ENCODE results near the gene OR2T8.
A peak's percentile ranks its signal among the peaks of the same experiment; 100 is the strongest.
"Not testable (repeated sequence)": the region's sequence is repeated elsewhere in the genome, so short reads cannot be mapped to it uniquely, and the experiment has no call there.

OR2T8 gene

DNA sequence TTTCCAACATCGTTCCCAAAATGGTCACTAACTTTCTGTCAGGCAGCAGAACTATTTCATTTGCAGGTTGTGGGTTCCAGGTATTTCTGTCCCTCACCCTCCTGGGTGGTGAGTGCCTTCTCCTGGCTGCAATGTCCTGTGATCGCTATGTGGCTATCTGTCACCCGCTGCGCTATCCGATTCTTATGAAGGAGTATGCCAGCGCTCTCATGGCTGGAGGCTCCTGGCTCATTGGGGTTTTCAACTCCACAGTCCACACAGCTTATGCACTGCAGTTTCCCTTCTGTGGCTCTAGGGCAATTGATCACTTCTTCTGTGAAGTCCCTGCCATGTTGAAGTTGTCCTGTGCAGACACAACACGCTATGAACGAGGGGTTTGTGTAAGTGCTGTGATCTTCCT is 13.9 kb downstream of the OR2T8 start:
- no peak for DNase-seq
- no peaks in the 10 kb centered on the region for H3K4me1 Mint-ChIP-seq (ENCODE audit: low read depth)
- H3K27me3 Mint-ChIP-seq = no peaks in the 10 kb centered on the region
- H3K27ac Mint-ChIP-seq = no peak overlapping the region
- peaks cover 1% of the 10 kb centered on the region for H3K36me3 Mint-ChIP-seq (ENCODE audit: low read depth)
- peaks cover 12% of the 10 kb centered on the region for H3K9me3 Mint-ChIP-seq
- H3K4me3 Mint-ChIP-seq = no peak overlapping the region

DNA sequence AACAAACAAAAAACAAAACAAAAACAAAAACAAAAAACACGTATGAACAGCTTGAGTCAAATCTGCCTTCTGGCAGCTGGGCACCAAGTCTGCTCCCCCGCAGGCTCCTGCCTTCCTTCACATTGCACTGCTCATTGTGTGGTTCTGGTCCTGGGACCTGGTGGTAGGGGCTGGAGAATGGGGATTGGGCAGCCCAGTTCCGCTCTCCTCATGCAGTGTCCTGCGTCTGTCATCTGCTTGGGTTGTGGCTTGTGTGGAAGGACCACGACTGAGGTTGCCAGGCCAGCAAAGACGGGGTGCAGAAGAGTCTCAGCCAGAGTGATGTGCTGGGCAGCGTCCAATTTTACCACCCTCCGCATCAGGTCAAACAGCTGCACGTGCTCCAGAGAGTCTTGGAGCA is 15.7 kb downstream of the OR2T8 start:
- no peaks in the 10 kb centered on the region for H3K27me3 Mint-ChIP-seq
- no peak overlapping the region for H3K4me3 Mint-ChIP-seq
- H3K36me3 Mint-ChIP-seq (ENCODE audit: low read depth) = peaks cover 1% of the 10 kb centered on the region
- H3K27ac Mint-ChIP-seq = no peak overlapping the region
- H3K4me1 Mint-ChIP-seq (ENCODE audit: low read depth) = no peaks in the 10 kb centered on the region
- DNase-seq = no peak
- H3K9me3 Mint-ChIP-seq = peaks cover 12% of the 10 kb centered on the region

DNA sequence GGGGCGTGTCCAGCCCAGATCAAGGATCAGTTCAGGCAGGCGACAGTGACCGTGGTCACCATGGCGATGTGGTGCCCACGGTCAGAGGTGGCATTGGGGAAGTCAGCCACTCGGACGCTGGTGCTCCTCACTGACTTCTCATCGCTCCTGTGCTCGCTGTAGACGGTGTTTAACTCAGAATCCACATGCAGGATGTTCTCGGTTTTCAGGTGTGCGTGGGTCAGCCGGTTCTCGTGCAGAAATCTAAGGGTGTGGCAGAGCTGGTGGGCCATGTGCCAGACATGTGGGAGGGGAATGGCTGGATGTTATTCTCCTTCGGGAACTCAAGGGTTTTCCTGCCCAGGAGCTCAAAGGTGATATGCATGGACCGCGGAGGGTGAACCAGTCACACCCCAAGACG is 16.4 kb downstream of the OR2T8 start:
- H3K4me3 Mint-ChIP-seq = no peak overlapping the region
- H3K27me3 Mint-ChIP-seq = no peaks in the 10 kb centered on the region
- peaks cover 12% of the 10 kb centered on the region for H3K9me3 Mint-ChIP-seq
- DNase-seq = no peak
- no peak overlapping the region for H3K27ac Mint-ChIP-seq
- H3K36me3 Mint-ChIP-seq (ENCODE audit: low read depth) = peaks cover 1% of the 10 kb centered on the region
- H3K4me1 Mint-ChIP-seq (ENCODE audit: low read depth) = no peaks in the 10 kb centered on the region

DNA sequence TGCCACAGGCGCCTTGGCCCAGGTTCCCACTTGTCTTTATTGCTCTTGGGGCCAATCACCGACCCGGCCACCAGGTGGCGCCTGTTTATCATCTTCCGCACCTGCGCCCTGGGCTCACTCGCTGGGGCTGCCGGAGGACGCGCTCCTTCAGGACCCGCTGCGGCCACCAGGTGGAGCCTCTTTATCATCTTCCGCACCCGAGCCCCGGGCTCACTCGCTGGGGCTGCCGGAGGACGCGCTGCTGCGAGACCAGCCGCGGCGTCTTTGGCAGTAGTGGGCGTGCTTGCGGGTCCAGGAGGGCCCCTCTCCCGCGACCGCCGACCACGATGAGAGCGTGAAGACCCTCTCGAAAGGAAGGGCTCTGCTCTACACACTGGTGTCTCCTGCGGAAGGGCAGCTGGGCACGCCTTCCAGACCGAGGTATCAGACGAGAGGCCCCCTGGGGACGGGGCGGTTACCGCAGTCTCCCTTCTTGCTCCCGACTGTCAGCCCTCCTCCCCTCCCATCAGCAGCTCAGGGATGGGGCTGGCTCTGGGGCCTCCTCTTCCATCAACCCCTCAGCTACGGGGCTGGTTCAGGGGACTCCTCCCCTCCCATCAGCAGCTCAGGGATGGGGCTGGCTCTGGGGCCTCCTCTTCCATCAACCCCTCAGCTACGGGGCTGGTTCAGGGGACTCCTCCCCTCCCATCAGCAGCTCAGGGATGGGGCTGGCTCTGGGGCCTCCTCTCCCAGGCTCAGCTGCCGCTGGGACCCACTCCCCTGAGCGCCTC is 17.1 kb downstream of the OR2T8 start:
- H3K27me3 Mint-ChIP-seq; H3K4me1 Mint-ChIP-seq (ENCODE audit: low read depth); H3K36me3 Mint-ChIP-seq (ENCODE audit: low read depth): not testable (repeated sequence)
- DNase-seq = peak; percentile 95
- peaks cover 12% of the 10 kb centered on the region for H3K9me3 Mint-ChIP-seq
- peak overlapping the region; percentile 81 for H3K4me3 Mint-ChIP-seq
- H3K27ac Mint-ChIP-seq = peak overlapping the region; percentile 76

DNA sequence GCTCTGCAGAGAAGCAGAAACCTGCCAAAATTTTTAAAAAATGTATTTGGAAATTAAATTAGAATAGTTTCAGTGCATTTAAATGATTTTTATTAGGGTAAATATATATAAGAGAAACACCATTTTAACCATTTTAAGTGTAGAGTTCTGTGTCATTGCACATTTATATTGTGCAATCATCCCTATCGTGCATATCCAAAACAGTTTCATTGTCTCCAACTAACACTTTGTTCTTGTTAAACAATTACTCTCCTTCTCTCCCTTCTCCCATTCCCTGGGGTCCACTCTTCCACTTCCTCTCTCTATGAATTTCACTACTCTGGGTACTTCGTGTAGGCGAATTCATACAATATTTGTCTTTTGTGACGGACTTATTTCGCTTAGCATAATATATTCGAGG is 22.6 kb downstream of the OR2T8 start:
- Mint-ChIP-seq H3K27ac (no peak overlapping the region), H3K36me3 (ENCODE audit: low read depth) (no peaks in the 10 kb centered on the region), H3K9me3 (no peaks in the 10 kb centered on the region), H3K27me3 (no peaks in the 10 kb centered on the region), H3K4me1 (ENCODE audit: low read depth) (no peaks in the 10 kb centered on the region), H3K4me3 (no peak overlapping the region)
- DNase-seq = no peak

DNA sequence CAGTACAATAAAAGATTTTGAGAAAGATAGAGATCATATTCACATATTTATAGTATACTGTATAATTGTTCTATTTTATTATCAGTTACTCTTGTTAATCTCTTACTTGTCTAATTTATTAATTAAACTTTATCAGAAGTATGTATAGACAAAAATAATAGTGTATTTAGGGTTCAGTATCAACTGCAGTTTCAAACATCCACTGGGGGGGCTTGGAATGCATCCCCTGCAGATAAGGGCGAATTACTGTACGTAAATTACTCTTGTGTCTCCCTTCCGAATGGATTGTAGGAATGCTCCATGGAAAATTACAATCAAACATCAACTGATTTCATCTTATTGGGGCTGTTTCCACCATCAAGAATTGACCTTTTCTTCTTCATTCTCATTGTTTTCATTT is 28.5 kb downstream of the OR2T8 start, which contains the start of gene OR2L8:
Gene OR2L8, plus strand, starts transcription at position 301 of the 400 bp plus-strand sequence. Its CDS starts 0 bp downstream, at position 301.
- H3K27me3 Mint-ChIP-seq = no peaks in the 10 kb centered on the region

DNA sequence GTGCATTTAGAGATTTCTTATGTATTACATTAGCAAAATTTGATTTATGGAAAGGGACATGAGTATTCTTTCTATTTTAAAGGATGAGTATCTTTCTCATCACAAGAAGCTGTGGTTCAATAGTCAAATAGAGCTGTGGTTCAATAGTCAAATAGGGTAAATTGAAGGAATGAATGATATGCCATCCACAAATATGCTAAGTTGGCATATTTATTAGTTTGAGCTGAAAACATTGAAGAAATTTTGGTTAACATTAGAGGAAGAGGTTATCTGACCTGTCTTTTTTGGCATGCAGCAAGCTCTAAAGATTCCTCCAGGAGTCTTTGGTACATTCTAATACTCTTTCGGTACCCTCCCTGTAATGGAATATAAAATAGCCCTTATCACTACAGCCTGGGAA is 33.4 kb downstream of the OR2T8 start:
- H3K27ac Mint-ChIP-seq = no peak overlapping the region
- no peaks in the 10 kb centered on the region for H3K27me3 Mint-ChIP-seq
- H3K9me3 Mint-ChIP-seq = peaks cover 14% of the 10 kb centered on the region
- no peak for DNase-seq
- no peak overlapping the region for H3K4me3 Mint-ChIP-seq
- no peaks in the 10 kb centered on the region for H3K4me1 Mint-ChIP-seq (ENCODE audit: low read depth)
- H3K36me3 Mint-ChIP-seq (ENCODE audit: low read depth) = no peaks in the 10 kb centered on the region

More for the DNA sequence above, 28.5 kb downstream of the OR2T8 start, which contains the start of gene OR2L8:
- Mint-ChIP-seq H3K27ac (no peak within 1 kb of the TSS), H3K4me1 (ENCODE audit: low read depth) (no peaks in the 10 kb centered on the region), H3K4me3 (no peak within 1 kb of the TSS), H3K36me3 (ENCODE audit: low read depth) (no peaks in the 10 kb centered on the region), H3K9me3 (peaks cover 5% of the 10 kb centered on the region)
- DNase-seq = no peak

DNA sequence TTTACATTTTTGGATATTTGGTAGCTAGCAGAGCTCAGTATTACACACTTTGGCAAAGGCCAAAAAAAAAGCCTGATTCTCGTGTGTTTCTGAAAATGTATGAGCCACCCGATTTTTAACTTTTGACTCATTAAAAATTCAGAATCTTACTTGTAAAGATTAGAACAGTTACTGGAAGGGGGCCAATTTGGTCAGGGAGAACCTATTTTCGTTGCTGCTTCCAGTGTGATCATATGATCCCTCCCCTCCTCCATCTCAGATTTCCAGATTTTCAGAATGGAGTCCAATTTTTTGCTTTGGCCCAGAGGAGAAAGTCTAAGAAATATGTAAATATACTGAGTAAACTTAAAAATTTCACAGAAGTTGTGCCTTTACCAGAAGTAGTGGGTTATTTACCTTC is 41.7 kb downstream of the OR2T8 start:
- H3K4me3 Mint-ChIP-seq = no peak overlapping the region
- no peak for DNase-seq
- H3K27ac Mint-ChIP-seq = no peak overlapping the region
- no peaks in the 10 kb centered on the region for H3K36me3 Mint-ChIP-seq (ENCODE audit: low read depth)
- peaks cover 5% of the 10 kb centered on the region for H3K4me1 Mint-ChIP-seq (ENCODE audit: low read depth)
- H3K27me3 Mint-ChIP-seq = no peaks in the 10 kb centered on the region
- peaks cover 9% of the 10 kb centered on the region for H3K9me3 Mint-ChIP-seq

DNA sequence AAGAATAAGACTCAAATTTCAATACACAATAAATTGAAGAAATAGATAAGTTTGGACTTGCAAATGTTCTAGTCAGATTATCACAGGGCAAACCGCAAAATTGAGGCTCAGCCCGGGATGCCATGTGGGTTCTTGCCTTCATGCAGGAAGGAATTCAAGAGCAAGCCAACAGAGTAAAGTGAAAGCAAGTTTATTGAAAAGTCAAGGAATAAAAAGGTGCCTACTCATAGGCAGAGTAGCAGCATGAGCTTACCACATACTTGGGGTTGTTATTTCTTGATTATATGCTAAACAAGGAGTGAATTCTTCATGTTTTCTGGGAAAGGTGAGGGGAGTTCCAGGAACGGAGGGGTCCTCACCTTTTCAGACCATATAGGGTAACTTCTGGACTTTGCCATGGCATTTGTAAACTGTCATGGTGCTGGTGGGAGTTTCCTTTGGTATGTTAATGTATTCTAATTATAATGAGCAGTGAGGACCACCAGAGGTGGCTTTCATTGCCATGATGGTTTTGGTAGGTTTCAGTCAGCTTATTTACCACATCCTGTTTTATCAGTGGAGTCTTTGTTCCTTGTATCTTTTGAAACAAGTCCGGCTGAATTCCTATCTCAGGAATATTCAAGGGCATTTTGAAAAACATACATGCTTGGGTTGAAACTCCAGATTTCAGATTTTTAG is 43.0 kb downstream of the OR2T8 start:
- no peak overlapping the region for H3K4me3 Mint-ChIP-seq
- H3K27me3 Mint-ChIP-seq = no peaks in the 10 kb centered on the region
- DNase-seq = no peak
- H3K36me3 Mint-ChIP-seq (ENCODE audit: low read depth) = no peaks in the 10 kb centered on the region
- H3K4me1 Mint-ChIP-seq (ENCODE audit: low read depth) = peaks cover 5% of the 10 kb centered on the region
- H3K27ac Mint-ChIP-seq = no peak overlapping the region
- H3K9me3 Mint-ChIP-seq = peaks cover 2% of the 10 kb centered on the region

DNA sequence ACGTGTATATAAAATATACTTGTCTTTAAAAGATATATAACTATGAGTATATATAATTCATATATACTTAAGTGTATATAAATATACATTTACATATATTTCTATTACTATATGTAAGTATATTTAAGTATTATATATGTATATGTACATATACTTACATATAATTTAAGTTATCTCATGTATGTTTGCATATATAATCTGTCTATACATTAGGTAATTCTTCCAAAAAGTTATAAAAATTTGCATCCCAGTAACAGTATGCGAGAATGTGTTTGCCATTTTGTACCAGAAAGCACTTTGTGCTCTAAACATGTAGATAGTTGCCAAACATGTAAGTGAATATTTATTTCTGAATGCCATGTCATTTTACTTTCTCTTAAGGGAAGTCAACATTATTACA is 44.9 kb downstream of the OR2T8 start, which contains the start of gene OR2AK2:
Gene OR2AK2, plus strand, starts transcription at position 301 of the 400 bp plus-strand sequence. CDS start 144 bp downstream, outside the sequence.
- Mint-ChIP-seq H3K9me3 (no peaks in the 10 kb centered on the region), H3K27me3 (no peaks in the 10 kb centered on the region), H3K4me3 (no peak within 1 kb of the TSS), H3K4me1 (ENCODE audit: low read depth) (peaks cover 5% of the 10 kb centered on the region), H3K36me3 (ENCODE audit: low read depth) (no peaks in the 10 kb centered on the region), H3K27ac (no peak within 1 kb of the TSS)
- DNase-seq = no peak

DNA sequence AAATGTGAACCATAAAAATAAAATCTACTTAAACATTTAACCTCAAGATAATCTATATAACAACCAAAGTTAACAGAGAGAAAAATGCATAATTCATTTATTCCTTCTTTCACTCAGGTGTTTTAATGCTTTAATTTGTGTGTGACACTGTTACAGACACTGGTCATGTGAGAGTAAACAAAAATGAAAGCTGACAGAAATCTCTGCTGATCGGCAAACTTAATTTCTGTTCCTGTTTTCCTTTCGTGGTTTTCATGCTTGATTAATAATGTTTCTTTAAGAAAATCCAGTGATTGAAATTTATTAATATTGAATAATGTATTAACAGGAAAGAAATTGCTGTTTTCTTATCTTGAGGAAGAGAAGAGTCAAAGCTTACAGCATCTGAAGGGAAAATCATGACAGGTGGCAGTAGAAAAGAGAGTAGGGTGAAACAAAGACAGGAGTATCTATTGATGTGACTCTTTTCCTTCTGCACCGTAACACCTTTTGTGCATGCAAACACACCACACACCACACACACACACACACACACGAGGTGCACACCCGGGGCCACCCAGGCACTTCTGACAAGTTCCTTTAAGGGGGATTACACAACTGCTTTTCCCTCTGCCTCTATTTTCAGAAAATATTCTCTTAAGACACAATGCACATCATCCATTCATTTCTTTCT is 46.6 kb downstream of the OR2T8 start:
- Mint-ChIP-seq H3K36me3 (ENCODE audit: low read depth) (no peaks in the 10 kb centered on the region), H3K27ac (no peak overlapping the region), H3K9me3 (no peaks in the 10 kb centered on the region), H3K4me1 (ENCODE audit: low read depth) (peaks cover 5% of the 10 kb centered on the region), H3K27me3 (no peaks in the 10 kb centered on the region), H3K4me3 (no peak overlapping the region)
- no peak for DNase-seq

Data from activated T-cell treated with anti-CD3 and anti-CD28 coated beads, Interleukin-2, amount 50 U/mL, for 24 hours (primary cell).